Keratinocyte (primary cell): Measurements from ENCODE around the gene MCOLN2. TPM values are rescaled to one million over a fixed set of nuclear protein-coding genes. Genes with fewer than 3 reads are reported as not detected.
A peak's percentile ranks its signal among the peaks of the same experiment; 100 is the strongest.

Source experiments
- DNase-seq: peaks from one replicate; pipeline ENCODE4 v3.0.0-alpha.2; 2011; ENCODE audit warnings: low read depth, missing footprints, low spot score
- FAIRE-seq: peaks from 2 replicates; lab custom pipeline; 2011; peaks lifted over from hg19 to GRCh38; lab: Jason Lieb, UNC
- H2AFZ ChIP-seq: 2 replicates; pipeline ENCODE4 v1.6.0; 2012; ENCODE audit warnings: low read length, control low read depth, inconsistent platforms; ENCODE audit not compliant: control insufficient read depth
- H3K27ac ChIP-seq: 2 replicates; pipeline ENCODE4 v1.5.1; 2011; ENCODE audit warnings: low read length; ENCODE audit not compliant: control insufficient read depth, insufficient read depth
- H3K27me3 ChIP-seq: 3 replicates; pipeline ENCODE4 v1.6.0; 2011; ENCODE audit warnings: low read length; ENCODE audit not compliant: control insufficient read depth, insufficient read depth; ENCODE audit errors: extremely low read depth
- H3K36me3 ChIP-seq, 2 experiments: 2 replicates in 1 of 2; 3 replicates in 1 of 2; pipeline ENCODE4 v1.5.1; 2011; ENCODE audit warnings: low read length in 2 of 2, mild to moderate bottlenecking in 1 of 2; ENCODE audit not compliant: control insufficient read depth in 2 of 2, insufficient read depth in 2 of 2; ENCODE audit errors: extremely low read depth in 1 of 2
- H3K4me1 ChIP-seq: 3 replicates; pipeline ENCODE4 v1.5.1; 2011; ENCODE audit warnings: low read length; ENCODE audit not compliant: control insufficient read depth, insufficient read depth; ENCODE audit errors: extremely low read depth
- H3K4me2 ChIP-seq: 3 replicates; pipeline ENCODE4 v1.6.0; 2011; ENCODE audit warnings: low read depth, low read length; ENCODE audit not compliant: control insufficient read depth, insufficient read depth; ENCODE audit errors: extremely low read depth
- H3K4me3 ChIP-seq, 3 experiments: fragments of 200-600 bp in 1 of 3; sonication (generic) in 1 of 3; 2 replicates in 2 of 3; 3 replicates in 1 of 3; pipeline ENCODE4 v1.5.1; 2011 to 2016; ENCODE audit warnings: low read length in 3 of 3, mild to moderate bottlenecking in 3 of 3, control low read depth in 2 of 3, inconsistent platforms in 1 of 3, low read depth in 1 of 3, mixed read lengths in 1 of 3, mixed run types in 1 of 3, moderate library complexity in 1 of 3; ENCODE audit not compliant: control insufficient read depth in 2 of 3, insufficient read depth in 2 of 3; ENCODE audit errors: extremely low read depth in 1 of 3
- H3K79me2 ChIP-seq: 2 replicates; pipeline ENCODE4 v1.6.0; 2012; ENCODE audit warnings: low read length; ENCODE audit not compliant: control insufficient read depth, insufficient read depth
- H3K9ac ChIP-seq: 3 replicates; pipeline ENCODE4 v1.6.0; 2011; ENCODE audit warnings: low read length; ENCODE audit not compliant: control insufficient read depth, insufficient read depth; ENCODE audit errors: extremely low read depth
- H3K9me1 ChIP-seq: 3 replicates; pipeline ENCODE4 v1.6.0; 2011; ENCODE audit warnings: low read length; ENCODE audit not compliant: control insufficient read depth, insufficient read depth; ENCODE audit errors: extremely low read depth
- H3K9me3 ChIP-seq: 2 replicates; pipeline ENCODE4 v1.5.1; 2012; ENCODE audit warnings: low read depth, low read length; ENCODE audit not compliant: control insufficient read depth
- H4K20me1 ChIP-seq: 3 replicates; pipeline ENCODE4 v1.6.0; 2011; ENCODE audit warnings: low read length; ENCODE audit not compliant: control insufficient read depth, insufficient read depth; ENCODE audit errors: extremely low read depth
- EZH2 ChIP-seq: IDR thresholded peaks from one replicate; pipeline ENCODE4 v1.6.1; 2012; ENCODE audit warnings: inconsistent platforms, mild to moderate bottlenecking, low read length, moderate library complexity
- dilution Hi-C: fragments of 300-500 bp; cut with MboI; formaldehyde crosslinking; loops from one replicate; pipeline ENCODE4 v1.7.0; 2020; ENCODE audit warnings: low sequenced_read_pairs; ENCODE audit not compliant: extremely low pct_ligation_motif_present
- polyA plus RNA-seq, 5 experiments: library from polyadenylated mRNA; depleted of rRNA in 3 of 5; stranded (reverse) in 3 of 5; stranded (forward) in 1 of 5; unstranded in 1 of 5; fragments of >200 nt; gene quantifications; 1 replicate in 1 of 5; 2 replicates in 3 of 5; 3 replicates in 1 of 5; pipeline versions ENCODE4 v1.2.1 to v1.2.3, GENCODE V29; 2011 to 2012; ENCODE audit warnings: missing spikeins in 2 of 5, low read depth in 1 of 5, low replicate concordance in 1 of 5
- TF ChIP-seq, protein P1 (sequence below), 3 experiments: IDR thresholded peaks in 1 of 3; conservative IDR thresholded peaks in 1 of 3; optimal IDR thresholded peaks in 1 of 3; 2 replicates in 2 of 3; 3 replicates in 1 of 3; pipeline versions ENCODE3 to v1.5.1; 2011; ENCODE audit warnings: low read length in 3 of 3, mild to moderate bottlenecking in 3 of 3, moderate library complexity in 2 of 3, control low read depth in 1 of 3, inconsistent platforms in 1 of 3; ENCODE audit not compliant: insufficient read depth in 2 of 3; ENCODE audit errors: extremely low read depth in 1 of 3

MCOLN2 gene
- polyA plus RNA-seq, 1 donor (not counting 4 experiments of a cell fraction or from before 2014, with no cell fraction given) = 0.14 TPM

DNA sequence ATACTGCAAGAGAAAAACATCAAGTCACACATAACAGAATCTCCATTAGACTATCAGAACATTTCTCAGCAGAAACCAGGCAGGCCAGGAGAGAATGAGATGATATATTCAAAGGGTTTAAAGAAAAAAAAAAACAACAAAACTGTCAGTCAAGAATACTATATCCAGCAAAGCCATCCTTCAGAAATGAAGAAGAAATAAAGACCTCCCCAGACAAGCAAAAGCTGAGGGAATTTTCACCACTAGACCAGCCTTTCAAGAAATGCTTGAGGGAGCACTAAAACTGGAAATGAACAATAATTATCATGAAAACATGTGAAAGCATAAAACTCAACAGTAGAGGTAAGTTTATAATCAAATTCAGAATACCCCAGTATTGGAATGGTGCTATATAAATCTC lies 47.2 kb downstream of the MCOLN2 start:
- DNase-seq (no peak), FAIRE-seq (no peak)
- H3K9me3 ChIP-seq = no peaks in the 10 kb centered on the region
- H3K36me3 ChIP-seq = no peaks in the 10 kb centered on the region
- H3K9ac ChIP-seq = no peak overlapping the region
- H3K27me3 ChIP-seq = no peaks in the 10 kb centered on the region
- H4K20me1 ChIP-seq = no peaks in the 10 kb centered on the region
- H3K9me1 ChIP-seq = no peaks in the 10 kb centered on the region
- no peak overlapping the region for H3K4me2 ChIP-seq
- H3K4me3 ChIP-seq = no peak overlapping the region
- no peak overlapping the region for H2AFZ ChIP-seq
- no peak for TF ChIP-seq EZH2
- dilution Hi-C loops = no loop called here
- H3K79me2 ChIP-seq = no peaks in the 10 kb centered on the region
- H3K27ac ChIP-seq = no peak overlapping the region
- H3K4me1 ChIP-seq = peaks cover 18% of the 10 kb centered on the region

DNA sequence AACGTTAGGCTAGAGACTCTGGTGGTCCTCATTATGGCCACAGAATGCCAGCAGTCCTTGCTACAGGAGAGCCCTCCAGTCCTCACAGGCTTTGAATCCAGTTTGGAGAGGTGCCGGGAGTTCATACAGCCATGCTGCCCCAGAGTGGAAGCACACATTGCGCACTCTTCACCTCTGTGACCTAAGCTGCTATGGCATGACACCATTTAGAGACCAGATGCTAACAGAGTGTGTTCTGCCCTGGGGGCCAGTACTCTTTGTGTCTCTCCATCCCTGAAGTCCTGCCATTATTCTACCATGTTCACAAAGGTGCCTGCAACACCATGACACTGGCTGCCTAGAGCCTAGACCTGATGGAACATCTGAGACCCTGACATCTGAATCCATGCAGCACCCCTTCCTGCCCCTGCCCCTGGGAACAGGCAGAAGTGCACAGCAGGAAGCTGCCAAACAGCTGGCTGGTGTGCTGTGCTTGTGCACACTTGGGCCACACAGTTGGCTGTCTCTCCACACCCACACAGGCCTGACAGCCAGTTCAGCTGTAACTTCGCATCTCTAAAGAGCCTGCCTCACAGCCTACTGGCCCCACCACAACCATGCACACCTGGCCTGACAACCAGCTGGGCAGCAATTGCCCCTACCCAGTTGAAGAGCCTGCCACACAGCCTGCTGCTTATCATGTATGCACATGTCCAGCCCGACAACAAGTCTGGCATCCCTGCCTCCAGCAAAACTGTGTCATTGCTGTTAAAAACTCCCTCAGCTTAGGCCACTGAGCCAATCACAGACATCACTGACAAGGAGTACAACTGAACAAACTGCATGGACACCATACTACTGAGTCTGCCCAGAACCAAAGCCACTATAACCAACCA lies 49.1 kb downstream of the MCOLN2 start:
- DNase-seq (peak; percentile 62), FAIRE-seq (peak; percentile 99)
- Histone ChIP-seq H3K4me3 (no peak overlapping the region), H3K36me3 (no peaks in the 10 kb centered on the region), H3K27ac (no peak overlapping the region), H3K4me2 (peak overlapping the region; percentile 13), H4K20me1 (no peaks in the 10 kb centered on the region), H3K4me1 (peaks cover 19% of the 10 kb centered on the region), H2AFZ (no peak overlapping the region), H3K9me1 (no peaks in the 10 kb centered on the region), H3K27me3 (no peaks in the 10 kb centered on the region), H3K9ac (no peak overlapping the region), H3K9me3 (no peaks in the 10 kb centered on the region), H3K79me2 (no peaks in the 10 kb centered on the region)
- TF ChIP-seq, protein P1, sequence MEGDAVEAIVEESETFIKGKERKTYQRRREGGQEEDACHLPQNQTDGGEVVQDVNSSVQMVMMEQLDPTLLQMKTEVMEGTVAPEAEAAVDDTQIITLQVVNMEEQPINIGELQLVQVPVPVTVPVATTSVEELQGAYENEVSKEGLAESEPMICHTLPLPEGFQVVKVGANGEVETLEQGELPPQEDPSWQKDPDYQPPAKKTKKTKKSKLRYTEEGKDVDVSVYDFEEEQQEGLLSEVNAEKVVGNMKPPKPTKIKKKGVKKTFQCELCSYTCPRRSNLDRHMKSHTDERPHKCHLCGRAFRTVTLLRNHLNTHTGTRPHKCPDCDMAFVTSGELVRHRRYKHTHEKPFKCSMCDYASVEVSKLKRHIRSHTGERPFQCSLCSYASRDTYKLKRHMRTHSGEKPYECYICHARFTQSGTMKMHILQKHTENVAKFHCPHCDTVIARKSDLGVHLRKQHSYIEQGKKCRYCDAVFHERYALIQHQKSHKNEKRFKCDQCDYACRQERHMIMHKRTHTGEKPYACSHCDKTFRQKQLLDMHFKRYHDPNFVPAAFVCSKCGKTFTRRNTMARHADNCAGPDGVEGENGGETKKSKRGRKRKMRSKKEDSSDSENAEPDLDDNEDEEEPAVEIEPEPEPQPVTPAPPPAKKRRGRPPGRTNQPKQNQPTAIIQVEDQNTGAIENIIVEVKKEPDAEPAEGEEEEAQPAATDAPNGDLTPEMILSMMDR (optimal IDR thresholded peaks at IDR 0.05 in 1 of 3, IDR thresholded peaks at IDR 0.05 in 1 of 3, conservative IDR thresholded peaks at IDR 0.05 in 1 of 3; ENCODE audit: extremely low read depth in 1 of 3, insufficient read depth in 2 of 3, low read length in 3 of 3) = no peak
- no peak for TF ChIP-seq EZH2
- dilution Hi-C loops = no loop called here
